Hippocampal formation (tissue), 2 donors: ENCODE results near the gene CLIP1.
A peak's percentile ranks its signal among the peaks of the same experiment; 100 is the strongest.

Source experiments
- DNase-seq, 2 donors: peaks; one replicate each; lab custom pipeline; 2025; lab: John Stamatoyannopoulos, UW

The CLIP1 gene

DNA sequence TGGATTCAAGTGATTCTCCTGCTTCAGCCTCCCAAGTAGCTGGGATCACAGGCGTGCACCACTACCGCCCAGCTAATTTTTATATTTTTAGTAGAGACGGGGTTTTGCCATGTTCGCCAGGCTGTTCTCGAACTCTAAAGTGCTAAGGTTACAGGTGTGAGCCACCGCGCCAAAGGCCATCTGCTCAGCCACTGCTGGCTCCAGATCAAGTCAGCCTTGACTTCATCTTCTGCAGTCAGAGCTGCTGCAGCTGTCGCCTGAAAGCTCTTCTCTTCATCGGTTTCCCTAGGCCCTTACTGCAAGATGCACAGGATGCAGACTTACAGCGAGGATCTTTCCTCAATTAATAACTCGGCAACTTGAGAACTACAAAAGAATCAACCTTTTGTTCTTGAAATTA, 66.8 kb downstream of the CLIP1 start:
- no peak for DNase-seq

DNA sequence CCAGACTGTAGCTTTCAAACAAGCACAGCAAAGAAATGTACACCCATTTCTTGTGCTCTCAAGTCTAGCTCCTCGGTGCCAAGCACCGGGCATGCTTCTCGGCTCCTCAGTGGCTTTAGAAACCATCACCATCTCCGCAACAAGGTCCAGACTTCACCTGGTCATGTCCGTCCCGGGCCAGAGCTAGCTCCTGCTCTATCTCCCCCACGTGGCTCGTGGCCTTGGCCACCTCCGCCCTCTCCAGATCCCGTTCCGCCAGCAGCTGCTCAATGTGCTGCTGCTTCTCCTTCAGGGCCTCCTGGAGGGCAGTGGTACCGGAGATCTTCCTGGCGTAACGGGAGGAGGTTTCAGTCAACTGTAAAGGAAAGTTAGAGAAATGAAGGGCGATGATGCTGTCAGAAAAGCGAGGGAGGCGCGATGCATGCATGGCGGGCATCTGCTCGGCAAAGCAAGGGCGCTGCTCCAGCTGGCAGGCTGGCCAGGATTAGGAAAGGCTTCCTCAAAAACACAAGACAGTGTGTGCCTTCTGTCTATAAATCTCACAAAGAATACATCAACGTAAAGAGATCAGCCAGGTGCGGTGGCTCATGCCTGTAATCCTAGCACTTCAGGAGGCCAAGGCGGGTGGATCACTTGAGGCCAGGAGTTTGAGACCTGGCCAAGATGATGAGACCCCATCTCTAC, 67.4 kb downstream of the CLIP1 start:
- peak in 1 of 2 donors; percentile 26 for DNase-seq

DNA sequence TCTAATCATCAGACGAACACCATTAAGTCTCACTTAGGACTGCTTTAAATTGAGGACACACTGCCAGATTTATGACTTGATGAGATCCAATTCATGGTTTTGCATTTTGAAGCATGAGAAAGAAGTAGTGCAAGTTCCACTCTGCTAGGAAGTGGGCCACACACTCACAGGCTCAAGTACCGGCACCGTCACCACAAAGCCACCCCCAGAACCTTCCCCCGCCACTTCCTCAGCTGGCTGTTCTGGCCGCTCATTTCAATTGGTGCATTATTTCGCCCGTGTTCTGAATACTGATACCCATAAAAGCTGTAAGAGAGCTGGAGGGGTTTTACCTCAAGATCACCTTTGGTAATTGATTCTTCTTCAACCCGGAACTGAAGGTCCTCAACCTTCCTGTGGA, 70.1 kb downstream of the CLIP1 start:
- DNase-seq: no peak

DNA sequence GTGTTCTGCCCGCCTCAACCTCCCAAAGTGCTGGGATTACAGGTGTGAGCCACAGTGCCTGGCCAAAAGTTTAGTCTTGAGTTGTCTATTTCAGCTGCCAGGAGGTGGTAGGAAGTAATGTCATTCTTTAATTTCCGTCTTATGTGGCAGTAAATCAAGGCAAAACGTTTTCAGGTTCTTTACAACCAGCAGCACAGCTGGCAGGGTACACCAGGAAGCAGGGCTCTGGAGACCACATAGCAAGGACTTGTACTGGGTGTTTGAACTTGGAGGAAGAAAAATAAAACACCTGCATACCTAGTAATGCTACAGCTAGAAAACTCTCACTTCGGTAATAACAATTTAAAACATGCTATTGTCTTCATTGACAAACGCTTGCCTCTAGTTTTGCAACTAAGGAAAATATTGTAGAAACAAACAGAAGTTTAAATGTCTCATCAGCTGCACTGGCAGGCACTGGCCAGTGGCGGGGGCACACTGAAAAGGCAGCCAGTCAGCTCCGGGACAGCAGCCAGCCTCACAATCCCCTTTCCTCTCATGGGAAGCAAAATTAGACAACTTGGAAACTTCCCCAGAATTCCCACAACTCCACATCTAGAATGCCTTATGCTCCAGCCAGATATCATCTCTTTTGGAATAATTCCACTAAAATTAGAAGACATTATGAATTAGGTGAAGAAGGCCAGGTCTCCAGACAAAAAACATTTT, 72.2 kb downstream of the CLIP1 start:
- peak; percentile 14 to 22 for DNase-seq

DNA sequence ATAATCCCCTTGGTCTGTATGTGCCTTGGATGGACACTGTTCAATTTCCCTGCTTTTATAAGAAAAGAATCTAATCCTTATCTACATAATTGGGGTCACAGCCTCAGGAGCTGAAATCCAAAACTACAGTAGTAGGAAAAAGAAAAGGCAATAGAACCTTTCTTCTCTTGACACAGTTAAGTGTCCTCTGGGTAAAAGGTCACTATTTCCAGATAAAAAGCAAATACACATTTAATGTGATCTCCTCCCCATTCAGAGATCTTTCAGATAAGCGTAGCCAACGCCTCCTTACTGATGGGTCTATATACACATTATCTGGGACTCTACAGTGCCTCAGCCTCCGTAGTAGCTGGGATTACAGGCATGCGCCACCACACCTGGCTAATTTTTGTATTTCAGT, 73.4 kb downstream of the CLIP1 start:
- DNase-seq: no peak

DNA sequence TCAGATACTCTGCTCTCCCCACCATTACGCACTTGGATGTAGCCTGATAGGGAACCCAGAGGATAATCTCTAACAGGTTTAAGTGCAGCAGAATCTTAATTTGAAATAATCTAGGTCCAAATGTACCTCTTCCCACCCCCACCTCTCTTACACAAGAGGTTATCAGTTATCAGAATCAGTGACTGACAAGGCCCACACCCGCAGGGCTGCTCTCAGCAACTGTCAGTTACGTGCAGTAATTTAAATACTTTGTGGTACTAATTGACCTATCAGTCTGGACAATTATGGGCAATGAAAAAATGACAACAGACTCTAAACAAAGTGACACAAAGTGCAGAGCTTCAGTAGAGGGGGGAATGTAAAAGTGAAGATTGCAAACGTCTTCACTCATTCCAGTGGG, 74.0 kb downstream of the CLIP1 start:
- no peak for DNase-seq

DNA sequence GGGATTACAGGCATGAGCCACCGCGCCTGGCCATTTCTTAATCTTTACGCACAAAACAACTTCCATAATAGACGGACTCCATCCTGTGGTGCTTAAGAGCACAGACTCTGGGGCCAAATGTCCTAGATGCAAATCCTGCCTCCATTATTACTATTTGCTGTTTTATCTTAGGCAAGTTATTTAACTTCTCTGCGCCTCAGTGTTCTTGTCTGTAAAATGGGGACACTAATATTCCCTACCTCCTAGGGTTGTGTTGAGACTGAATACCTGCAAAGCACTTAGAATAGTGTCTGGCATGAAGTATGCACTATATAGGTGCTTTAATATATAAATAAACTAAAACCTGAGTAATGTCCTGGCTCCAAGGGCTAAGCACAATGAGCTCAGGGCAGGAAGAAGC, 76.4 kb downstream of the CLIP1 start:
- no peak for DNase-seq

DNA sequence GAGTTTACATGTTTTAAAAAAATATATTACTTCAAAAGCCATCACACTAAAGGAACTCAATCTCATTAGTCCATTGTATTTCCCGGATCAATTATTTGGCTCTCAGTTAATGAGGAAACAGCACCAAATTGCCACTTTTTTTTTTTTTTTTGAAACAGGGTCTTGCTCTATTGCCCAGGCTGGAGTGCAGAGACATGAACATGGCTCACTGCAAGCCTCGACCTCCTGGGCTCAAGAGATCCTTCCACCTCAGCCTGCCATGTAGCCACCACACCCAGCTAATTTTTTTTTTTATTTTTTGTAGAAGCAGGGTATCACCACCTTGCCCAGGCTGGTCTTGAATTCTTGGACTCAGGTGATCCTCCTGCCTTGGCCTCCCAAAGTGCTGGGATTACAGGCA, 77.4 kb downstream of the CLIP1 start:
- no peak for DNase-seq

DNA sequence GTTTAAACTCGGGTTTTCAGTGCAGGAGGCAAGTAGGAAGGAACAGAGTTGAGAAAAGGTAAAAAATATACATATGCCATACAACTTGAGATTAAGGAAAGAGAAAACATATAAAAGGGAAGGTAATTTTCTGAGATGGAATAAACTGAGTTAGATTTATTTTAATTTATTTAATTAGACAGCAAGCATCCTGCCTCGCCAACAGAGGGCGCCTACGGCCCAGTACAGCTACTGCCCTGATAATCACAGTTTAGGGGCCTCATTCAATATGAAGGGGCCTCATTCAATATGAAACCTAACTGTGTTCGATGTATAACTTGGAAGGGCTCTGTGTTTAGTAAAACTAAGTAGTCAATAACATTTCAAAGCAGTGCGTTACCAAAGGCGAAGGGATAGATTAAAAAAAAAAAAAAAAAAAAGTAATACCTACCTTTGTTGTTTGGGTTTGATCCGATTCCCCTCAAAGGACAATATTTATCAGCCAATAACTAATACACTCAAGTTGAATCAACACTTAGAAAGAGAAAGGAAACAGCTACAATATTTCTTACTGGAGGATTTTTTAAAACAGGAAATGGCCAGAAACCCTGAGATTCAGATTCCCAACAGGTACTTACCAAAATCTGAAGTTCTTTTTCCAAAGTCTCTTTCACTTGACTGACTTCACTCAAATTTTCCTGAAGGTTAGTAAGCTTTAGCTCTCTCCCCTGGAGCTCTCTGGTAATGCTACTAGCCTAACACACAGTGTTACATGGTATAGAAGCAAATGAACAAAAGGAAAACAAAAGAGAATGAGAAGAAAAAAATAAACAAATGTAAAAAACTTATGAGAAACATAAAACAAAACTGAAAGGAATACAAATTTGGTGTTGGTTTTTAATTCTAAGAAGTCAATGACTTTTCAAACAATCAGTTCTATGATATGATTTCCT, 86.2 kb downstream of the CLIP1 start:
- DNase-seq: no peak

DNA sequence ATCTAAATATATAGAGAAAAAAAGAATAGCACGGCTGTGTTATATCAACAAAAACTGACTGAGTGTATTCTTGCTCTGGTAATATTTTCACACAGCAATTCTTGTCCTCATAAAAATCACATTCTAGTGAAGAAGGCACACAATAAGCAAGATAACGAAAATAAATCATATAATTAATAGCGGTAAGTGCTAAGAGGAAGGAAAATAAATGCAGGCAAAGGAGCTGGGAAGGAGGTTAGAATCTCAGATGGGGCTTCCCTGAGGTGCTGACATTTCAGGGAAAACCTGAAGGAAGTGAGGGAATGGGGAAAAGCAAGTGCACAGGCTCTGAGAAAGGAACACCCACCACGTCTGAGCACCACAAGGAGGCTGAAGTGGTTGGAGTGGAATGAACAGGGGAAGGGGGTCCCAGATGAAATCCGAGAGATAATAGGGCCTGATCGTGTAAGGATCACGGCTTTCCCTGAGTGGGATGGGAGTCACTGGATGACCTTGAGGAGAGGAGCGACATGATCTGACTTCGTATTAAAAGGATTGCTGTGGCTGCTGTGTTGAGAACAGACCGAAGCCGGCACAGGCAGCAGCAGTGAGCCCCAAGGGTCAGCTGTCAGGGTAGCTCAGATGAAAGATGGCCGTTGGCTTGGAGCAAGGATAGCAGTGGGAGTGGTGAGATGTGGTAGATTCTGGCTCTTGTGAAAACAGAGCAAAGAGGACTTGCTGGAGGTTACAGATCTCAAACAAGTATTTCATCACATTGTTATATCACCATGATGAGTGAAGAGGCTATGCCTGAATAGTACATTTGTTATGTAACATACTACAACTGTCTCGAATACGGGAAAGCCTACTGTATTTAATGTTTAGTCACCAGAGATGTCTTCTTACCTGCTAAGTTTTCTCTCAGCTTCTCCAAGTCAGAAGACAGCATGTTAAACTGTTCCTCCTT, 89.1 kb downstream of the CLIP1 start:
- DNase-seq: no peak

DNA sequence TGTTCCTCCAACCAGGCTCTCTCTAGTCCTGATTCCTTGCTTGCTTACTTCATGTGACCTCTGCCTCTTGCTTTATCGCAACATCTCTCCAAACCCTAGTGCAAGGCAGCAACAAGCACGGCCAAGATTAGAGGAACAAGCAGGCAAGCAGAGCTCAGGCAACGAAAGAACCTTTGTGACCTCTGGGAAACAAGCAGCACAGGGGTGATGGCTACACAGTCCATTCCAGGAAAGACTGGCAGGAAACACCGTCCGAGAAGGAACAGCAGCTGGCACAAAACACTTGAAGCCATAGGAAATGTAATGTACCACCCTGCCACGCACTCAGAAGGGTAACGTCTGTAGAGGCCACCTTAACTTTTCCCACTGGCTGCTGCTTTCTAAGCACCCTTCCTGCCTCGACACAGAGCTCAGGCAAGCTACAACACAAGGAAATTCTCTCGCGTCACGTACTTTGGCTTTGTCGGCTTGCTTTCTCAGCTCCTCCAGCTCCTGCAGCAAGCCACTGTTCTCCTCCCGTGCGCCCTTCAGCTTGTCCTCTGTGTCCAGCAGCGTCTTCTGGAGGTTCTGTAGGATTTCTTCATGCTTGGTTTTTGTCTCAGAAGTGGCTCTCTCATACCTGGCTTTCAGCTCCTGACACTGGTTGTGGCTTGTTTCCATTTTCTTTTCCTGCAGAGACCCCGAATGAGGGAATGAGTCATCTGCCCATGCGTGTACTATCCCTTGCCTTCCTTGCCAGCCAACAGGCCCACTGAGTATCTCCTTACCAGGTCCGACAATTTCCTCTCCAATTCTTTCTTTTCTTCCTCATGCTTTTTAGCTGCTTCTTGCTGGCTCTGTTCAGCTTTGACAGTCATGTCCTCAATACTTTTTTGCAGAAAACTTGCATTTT, 94.7 kb downstream of the CLIP1 start:
- no peak for DNase-seq

DNA sequence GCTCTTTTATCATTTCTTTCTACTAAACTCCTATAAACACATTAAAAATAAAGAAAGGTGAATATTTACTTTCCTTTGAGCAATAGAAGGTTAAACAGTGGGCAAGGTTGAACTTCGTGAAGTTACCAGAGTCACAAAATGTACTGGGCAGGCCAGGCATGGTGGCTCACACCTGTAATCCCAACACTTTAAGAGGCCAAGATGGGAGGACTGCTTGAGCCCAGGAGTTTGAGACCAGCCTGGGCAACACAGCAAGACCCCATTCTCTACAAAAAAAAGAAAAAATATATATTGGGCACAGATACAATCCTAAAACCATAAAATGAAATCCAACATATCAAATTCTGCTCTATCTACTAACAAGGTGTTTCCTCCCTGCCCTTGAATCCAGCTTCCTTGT, 95.5 kb downstream of the CLIP1 start:
- no peak for DNase-seq

DNA sequence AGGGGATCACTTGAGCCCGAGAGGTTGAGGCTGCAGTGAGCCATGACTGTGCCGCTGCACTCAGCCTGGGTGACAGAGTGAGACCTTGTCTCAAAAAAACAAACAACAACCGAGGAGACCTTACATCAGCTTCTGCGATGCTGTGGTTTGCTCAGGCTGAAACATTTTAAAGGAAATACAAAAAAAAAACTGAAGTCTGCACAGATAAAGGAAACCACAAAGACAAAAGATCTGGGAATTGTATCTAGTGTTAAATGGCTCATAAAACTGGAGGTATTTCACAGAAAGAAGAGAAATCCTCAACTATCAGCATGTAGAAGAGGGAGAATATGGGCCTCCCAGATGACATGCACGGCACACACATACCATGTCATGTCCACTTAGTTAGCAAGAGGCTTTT, 95.9 kb downstream of the CLIP1 start:
- DNase-seq: no peak

DNA sequence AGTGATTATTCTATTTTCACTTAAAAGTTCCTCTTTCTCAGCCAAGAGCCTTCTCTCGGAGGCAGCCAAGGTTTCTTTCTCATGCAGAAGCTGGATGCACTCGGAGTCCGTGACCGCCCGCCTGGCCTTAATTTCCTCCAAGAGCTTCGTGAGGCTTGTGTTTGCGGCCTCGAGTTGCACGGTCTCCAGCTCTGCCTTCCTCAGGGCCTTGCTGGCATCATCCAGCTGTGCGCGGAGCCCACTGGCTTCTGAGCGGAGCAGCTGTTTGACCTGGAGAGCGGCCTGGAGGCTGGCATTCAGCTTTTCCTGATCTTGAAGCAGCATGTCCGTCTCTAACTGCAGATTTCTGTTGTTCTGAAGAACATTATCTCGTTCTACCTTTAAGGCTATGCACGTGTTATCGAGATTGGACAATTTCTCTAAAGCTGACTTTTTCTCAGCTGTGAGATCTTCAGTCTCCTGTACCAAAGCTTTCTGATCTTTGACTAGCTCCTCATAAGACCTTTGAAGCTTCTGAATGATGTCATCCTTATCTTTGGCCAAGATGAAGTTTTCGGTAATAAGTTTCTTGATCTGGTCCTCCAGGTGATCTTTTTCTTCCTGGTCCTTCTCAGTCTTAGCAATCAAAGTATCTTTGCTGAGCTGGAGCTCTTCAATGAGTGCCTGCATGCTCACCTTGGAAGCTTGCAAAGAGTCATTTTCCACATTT, 99.0 kb downstream of the CLIP1 start:
- DNase-seq: no peak

DNA sequence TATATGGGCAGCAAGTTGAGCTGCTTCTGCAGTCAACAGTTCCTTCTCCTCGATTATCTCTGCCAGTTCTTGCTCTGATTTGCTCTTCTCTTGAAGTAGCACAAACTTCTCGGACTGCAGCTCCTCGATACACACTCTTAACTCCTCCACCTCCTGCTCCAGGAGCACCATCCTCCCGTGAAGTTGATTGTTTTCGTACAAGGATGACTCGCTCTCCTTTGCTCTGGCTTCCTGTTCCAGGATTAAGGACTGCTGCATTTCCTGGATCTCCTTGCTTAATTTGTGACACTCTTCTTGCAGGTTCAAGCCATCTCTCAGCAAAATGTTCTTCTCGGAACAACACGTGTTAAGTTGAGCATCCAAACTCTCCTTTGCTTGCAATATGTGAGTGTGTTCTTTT, 100.0 kb downstream of the CLIP1 start:
- DNase-seq: no peak

DNA sequence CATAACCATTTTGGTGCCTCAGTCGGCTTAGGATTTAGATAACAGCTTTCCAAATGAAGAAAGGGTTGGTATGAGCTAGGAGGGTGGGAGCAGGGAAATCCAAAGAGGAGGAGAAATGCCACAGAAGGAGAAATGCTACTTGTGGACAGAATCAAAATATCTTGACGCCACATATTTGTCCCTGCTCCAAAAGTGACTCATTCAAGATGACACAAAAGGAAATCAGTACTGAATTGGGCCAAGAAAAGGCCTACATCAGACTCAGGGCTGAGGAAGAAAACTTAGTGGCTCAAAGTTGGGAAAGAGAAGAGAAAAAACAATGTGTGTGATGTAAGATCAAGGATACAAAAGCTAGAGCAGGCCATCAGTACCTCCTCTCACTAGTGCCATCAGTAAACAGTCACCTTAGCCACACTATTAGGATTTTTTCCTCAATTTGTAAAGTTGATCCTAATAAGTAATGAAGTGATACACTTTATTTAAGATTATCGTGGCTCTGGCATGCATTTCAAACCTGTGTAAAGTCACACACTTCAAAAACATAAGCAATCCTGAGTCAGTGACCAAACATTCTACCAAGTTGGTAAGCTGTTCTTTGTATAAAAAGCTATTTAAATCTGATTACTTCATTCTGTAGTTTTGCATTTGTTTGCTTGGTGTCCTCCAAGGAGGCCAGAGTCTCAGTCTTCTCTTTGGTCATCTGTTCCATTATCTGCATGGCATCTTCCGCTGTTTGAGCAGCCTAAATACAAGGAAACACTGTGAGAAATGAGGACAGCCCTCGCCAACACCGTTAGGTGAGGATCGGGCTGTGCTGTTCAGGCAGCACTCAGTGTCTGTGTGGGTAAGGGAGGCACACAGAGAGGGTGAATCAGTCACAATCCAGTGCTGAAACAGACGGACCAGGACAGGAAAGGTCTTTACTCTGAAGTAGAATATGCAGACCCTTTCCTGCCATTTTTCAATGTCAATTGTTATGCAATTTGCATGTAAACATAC, 103.6 kb downstream of the CLIP1 start:
- DNase-seq: no peak

DNA sequence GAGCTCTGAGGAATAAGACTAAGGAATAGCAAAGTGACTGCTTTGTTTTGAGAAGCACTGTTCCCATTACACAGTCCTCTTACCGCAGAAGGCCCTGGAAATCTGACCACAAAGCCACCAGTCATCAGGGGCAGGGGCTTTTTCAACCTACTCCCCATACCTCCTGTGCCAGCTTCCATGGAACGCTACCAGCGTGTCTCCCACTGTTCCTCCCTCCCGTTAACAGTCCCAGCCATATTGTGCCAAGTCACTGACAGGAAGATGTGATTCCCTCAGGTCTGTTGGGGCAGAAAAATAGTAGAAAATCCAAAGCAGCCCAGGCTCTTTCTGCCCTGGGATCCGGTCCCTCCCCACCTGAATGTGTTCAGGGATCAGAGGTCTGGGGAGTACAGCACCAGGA, 109.5 kb downstream of the CLIP1 start:
- no peak for DNase-seq

DNA sequence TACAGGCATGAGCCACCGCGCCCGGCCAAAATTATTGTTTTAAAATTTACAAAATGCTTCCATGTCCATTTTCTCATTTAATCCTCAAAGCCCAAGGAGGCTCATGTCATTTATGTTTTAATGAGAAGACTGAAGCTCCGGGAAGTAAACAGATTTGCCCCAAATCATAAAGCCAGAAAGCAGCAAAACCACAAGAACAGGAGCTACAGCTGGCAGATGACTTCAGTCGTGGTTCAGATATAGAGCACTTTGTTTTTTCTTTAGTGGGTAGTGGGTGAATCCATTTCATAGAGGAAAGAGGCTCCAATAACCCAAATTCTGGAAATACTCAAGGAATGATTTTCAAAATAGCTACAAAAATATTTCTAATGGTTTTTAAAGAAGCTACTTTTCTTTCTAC, 110.8 kb downstream of the CLIP1 start:
- DNase-seq: no peak
